ENCODE results near the gene AHDC1. TPM values are rescaled to one million over a fixed set of nuclear protein-coding genes. Genes with fewer than 3 reads are reported as not detected.

AHDC1 gene
- total RNA-seq, 1 donor from 2014 or later = 7.0 TPM

DNA sequence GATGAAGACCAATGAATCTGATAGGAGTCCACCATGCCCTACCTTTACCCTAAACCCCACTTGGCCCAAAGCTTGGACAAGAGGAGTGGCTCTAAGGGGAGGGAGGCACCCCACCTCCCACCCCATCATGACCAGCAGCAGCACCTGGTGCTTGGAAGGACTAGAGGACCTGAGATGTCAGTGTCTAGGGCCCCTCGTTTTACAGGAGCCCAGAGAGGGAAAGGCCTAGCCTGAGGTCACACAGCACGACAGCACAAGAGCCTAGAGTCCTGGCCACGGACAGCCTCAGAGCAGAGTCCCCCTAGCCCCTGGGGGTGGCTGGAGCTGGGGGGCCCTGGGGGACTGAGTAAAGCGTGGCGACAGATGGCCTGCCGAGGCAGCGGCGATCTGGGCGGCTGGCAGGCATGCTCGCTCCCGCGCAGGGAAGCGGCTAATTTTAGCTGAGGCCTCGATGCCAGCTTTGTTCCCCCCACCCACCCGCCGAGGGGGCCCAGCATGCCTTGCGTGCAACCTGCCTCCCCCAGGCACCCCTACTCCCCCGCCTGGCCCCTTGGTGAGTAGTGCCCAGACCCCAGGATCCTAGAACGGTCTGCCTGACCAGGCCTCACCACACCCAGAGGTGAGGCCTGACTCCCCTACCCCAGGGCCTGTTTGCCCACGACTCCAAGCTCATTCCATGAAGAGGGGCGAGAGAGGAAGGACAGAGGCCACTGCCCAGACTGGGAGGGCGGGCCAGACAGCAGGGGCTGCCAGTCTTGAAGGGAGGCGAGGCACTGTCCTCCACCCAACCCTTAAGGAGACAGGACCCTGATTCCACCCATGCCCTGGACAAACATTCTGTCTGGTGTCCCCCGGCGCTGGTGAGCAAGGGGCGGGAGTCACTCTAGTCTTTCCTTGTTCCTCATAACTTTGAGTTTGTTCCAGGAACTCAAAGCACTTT lies 39.0 kb downstream of the AHDC1 start:
- H3F3A ChIP-seq (ENCODE audit: low read depth) = peaks cover 71% of the 10 kb centered on the region
- H3K4me3 ChIP-seq = no peak overlapping the region
- peak overlapping the region; percentile 97 for H3K27ac Mint-ChIP-seq
- no peaks in the 10 kb centered on the region for H3K36me3 ChIP-seq
- H3K9me3 Mint-ChIP-seq = no peaks in the 10 kb centered on the region
- H3K27ac ChIP-seq = peak overlapping the region; percentile 91
- peaks cover 86% of the 10 kb centered on the region for H3K79me2 ChIP-seq (ENCODE audit: low read depth)
- H4K20me1 ChIP-seq (ENCODE audit: low read depth) = peaks cover 94% of the 10 kb centered on the region
- peaks cover 92% of the 10 kb centered on the region for H3K4me1 Mint-ChIP-seq
- no peaks in the 10 kb centered on the region for H3K36me3 Mint-ChIP-seq
- no peak for TF ChIP-seq EZH2phosphoT487 (IDR thresholded peaks at IDR 0.05)
- TF ChIP-seq, protein P1, sequence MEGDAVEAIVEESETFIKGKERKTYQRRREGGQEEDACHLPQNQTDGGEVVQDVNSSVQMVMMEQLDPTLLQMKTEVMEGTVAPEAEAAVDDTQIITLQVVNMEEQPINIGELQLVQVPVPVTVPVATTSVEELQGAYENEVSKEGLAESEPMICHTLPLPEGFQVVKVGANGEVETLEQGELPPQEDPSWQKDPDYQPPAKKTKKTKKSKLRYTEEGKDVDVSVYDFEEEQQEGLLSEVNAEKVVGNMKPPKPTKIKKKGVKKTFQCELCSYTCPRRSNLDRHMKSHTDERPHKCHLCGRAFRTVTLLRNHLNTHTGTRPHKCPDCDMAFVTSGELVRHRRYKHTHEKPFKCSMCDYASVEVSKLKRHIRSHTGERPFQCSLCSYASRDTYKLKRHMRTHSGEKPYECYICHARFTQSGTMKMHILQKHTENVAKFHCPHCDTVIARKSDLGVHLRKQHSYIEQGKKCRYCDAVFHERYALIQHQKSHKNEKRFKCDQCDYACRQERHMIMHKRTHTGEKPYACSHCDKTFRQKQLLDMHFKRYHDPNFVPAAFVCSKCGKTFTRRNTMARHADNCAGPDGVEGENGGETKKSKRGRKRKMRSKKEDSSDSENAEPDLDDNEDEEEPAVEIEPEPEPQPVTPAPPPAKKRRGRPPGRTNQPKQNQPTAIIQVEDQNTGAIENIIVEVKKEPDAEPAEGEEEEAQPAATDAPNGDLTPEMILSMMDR (IDR thresholded peaks at IDR 0.05) = no peak
- TF ChIP-seq EZH2 (IDR thresholded peaks at IDR 0.05) = no peak
- no peaks in the 10 kb centered on the region for H3K9me3 ChIP-seq (ENCODE audit: low read depth)
- no peak overlapping the region for H2AFZ ChIP-seq (replicated peaks)
- H3K4me2 ChIP-seq = peak overlapping the region; percentile 76
- no peak overlapping the region for H3K9ac ChIP-seq
- peak overlapping the region; percentile 74 for H3K4me3 Mint-ChIP-seq
- DNase-seq (ENCODE audit: low spot score) = no peak
- H3K27me3 Mint-ChIP-seq (ENCODE audit: insufficient read depth, low read depth) = peaks cover 7% of the 10 kb centered on the region
- H3K4me1 ChIP-seq = peaks cover 92% of the 10 kb centered on the region
- H3K27me3 ChIP-seq = no peaks in the 10 kb centered on the region

DNA sequence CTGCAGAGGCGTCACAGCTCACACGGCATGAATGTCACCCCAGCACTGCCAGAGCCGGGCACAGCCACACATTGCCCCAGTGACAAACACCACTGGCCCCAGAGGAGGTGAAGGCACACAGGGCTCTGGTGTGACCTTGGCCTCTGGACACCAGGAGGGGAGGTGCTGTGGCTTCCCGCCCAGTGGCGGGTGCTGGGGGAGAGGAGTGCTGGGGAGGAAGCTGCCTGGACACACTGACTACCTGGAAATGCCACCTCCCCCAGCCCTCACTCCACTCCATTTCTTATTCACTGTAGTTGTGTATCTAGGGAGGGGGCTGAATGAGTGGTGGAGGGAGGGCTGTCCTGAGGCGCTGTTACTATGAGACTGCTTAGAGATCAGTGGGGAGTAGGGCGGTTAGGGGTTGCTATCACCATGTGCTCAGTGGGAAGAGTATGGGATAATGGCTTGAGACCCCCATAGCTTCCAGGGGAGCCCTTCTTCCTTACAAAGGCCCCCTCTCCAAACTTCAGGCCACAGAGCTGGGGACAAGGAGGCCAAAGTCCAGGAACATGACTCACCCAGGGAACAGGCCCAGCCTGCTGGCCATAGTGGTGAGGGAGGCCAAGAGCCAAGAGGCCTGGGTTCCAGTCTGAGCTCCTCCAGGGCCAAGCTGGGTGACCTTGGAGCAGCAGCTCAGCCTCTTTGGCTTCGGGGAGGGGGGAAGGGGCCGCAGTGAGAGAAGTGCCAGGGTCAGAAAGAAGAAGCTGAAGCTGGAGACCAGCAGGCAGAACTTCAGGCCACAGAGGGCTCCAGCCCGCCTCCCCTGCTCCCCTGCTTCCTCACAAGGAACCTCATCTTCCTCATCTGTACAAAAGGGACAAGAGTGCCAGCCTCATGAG lies 40.1 kb downstream of the AHDC1 start:
- H4K20me1 ChIP-seq (ENCODE audit: low read depth) = peaks cover 95% of the 10 kb centered on the region
- peak overlapping the region; percentile 93 for H3K27ac Mint-ChIP-seq
- peak overlapping the region; percentile 8 for H3K4me2 ChIP-seq
- H3K9me3 Mint-ChIP-seq = no peaks in the 10 kb centered on the region
- peaks cover 71% of the 10 kb centered on the region for H3F3A ChIP-seq (ENCODE audit: low read depth)
- no peaks in the 10 kb centered on the region for H3K36me3 ChIP-seq
- H3K4me1 ChIP-seq = peaks cover 83% of the 10 kb centered on the region
- H3K9me3 ChIP-seq (ENCODE audit: low read depth) = no peaks in the 10 kb centered on the region
- H2AFZ ChIP-seq (replicated peaks) = no peak overlapping the region
- no peak for TF ChIP-seq EZH2 (IDR thresholded peaks at IDR 0.05)
- peak overlapping the region; percentile 74 for H3K4me3 Mint-ChIP-seq
- H3K79me2 ChIP-seq (ENCODE audit: low read depth) = peaks cover 86% of the 10 kb centered on the region
- DNase-seq (ENCODE audit: low spot score) = no peak
- H3K4me1 Mint-ChIP-seq = peaks cover 90% of the 10 kb centered on the region
- no peaks in the 10 kb centered on the region for H3K27me3 ChIP-seq
- peak overlapping the region; percentile 24 for H3K27ac ChIP-seq
- no peaks in the 10 kb centered on the region for H3K36me3 Mint-ChIP-seq
- no peak overlapping the region for H3K4me3 ChIP-seq
- no peak overlapping the region for H3K9ac ChIP-seq
- peaks cover 6% of the 10 kb centered on the region for H3K27me3 Mint-ChIP-seq (ENCODE audit: insufficient read depth, low read depth)

DNA sequence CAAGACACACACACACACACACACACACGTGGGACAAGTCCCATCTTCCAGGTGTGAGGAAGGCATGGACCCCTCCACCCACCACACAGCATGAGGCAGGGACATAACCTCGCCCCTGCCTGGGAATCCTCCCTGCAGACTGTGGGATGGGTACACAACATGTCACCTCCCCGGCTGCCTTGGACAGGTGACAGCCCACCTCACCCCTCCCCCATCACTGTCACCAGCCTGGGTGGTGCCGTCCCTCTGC lies 40.7 kb downstream of the AHDC1 start:
- H3K4me3 Mint-ChIP-seq = peak overlapping the region; percentile 57
- DNase-seq (ENCODE audit: low spot score) = no peak
- H3K36me3 Mint-ChIP-seq = no peaks in the 10 kb centered on the region
- Histone ChIP-seq H3K4me2 (no peak overlapping the region), H3K36me3 (no peaks in the 10 kb centered on the region), H3K27me3 (no peaks in the 10 kb centered on the region), H3K9me3 (ENCODE audit: low read depth) (no peaks in the 10 kb centered on the region), H3K4me1 (peaks cover 80% of the 10 kb centered on the region), H3K27ac (no peak overlapping the region), H3K4me3 (no peak overlapping the region), H2AFZ (replicated peaks) (no peak overlapping the region), H3K9ac (no peak overlapping the region), H3F3A (ENCODE audit: low read depth) (peaks cover 71% of the 10 kb centered on the region), H4K20me1 (ENCODE audit: low read depth) (peaks cover 97% of the 10 kb centered on the region), H3K79me2 (ENCODE audit: low read depth) (peaks cover 88% of the 10 kb centered on the region)
- H3K4me1 Mint-ChIP-seq = peaks cover 93% of the 10 kb centered on the region
- H3K27me3 Mint-ChIP-seq (ENCODE audit: insufficient read depth, low read depth) = peaks cover 6% of the 10 kb centered on the region
- H3K9me3 Mint-ChIP-seq = no peaks in the 10 kb centered on the region
- TF ChIP-seq, protein P1 (IDR thresholded peaks at IDR 0.05) = no peak
- TF ChIP-seq EZH2phosphoT487 (IDR thresholded peaks at IDR 0.05) (no peak), EZH2 (IDR thresholded peaks at IDR 0.05) (no peak)
- H3K27ac Mint-ChIP-seq = no peak overlapping the region

Measured in neural progenitor cell (in vitro differentiated cells).